ENCODE measurements around the gene LAPTM5.

LAPTM5 gene

DNA sequence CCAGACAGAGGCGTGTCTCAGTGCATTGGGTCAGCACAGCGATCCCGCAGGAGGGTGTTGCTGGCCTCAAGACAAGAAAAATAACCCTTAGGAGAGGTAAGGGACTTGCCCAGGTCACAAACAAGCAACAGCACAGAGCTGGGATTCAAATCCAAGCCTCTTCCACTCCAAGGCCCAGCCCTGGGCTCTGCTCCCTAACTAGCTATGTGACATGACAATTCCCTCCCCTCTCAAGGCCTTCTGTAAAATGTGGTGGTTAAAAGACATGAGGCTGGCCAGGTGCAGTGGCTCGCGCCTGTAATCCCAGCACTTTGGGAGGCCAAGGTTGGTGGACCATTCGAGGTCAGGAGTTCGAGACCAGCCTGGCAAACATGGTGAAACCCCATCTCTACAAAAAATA lies 28.1 kb upstream of the LAPTM5 start:
- H3K36me3 ChIP-seq (replicated peaks; ENCODE audit: insufficient read depth, low read length): no peaks in the 10 kb centered on the region
- no peaks in the 10 kb centered on the region for H4K20me1 ChIP-seq (ENCODE audit: insufficient read depth, low read length)
- H3K4me1 ChIP-seq (ENCODE audit: low read length): peaks cover 7% of the 10 kb centered on the region
- no peaks in the 10 kb centered on the region for H3K79me2 ChIP-seq (ENCODE audit: low read length)
- no peaks in the 10 kb centered on the region for H3K9me2 ChIP-seq (replicated peaks; ENCODE audit: insufficient read depth, low read length)
- TF ChIP-seq, protein P1, sequence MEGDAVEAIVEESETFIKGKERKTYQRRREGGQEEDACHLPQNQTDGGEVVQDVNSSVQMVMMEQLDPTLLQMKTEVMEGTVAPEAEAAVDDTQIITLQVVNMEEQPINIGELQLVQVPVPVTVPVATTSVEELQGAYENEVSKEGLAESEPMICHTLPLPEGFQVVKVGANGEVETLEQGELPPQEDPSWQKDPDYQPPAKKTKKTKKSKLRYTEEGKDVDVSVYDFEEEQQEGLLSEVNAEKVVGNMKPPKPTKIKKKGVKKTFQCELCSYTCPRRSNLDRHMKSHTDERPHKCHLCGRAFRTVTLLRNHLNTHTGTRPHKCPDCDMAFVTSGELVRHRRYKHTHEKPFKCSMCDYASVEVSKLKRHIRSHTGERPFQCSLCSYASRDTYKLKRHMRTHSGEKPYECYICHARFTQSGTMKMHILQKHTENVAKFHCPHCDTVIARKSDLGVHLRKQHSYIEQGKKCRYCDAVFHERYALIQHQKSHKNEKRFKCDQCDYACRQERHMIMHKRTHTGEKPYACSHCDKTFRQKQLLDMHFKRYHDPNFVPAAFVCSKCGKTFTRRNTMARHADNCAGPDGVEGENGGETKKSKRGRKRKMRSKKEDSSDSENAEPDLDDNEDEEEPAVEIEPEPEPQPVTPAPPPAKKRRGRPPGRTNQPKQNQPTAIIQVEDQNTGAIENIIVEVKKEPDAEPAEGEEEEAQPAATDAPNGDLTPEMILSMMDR (IDR thresholded peaks at IDR 0.05; ENCODE audit: low read length): no peak
- TF ChIP-seq EZH2phosphoT487 (IDR thresholded peaks at IDR 0.05; ENCODE audit: low read length) (no peak), EZH2 (optimal IDR thresholded peaks at IDR 0.05; ENCODE audit: low read depth, low read length) (no peak)
- H3K27ac ChIP-seq (ENCODE audit: low read length): no peak overlapping the region
- no peak overlapping the region for H2AFZ ChIP-seq (ENCODE audit: low read length)
- H3K27me3 ChIP-seq (replicated peaks; ENCODE audit: insufficient read depth, low read length): peaks cover 30% of the 10 kb centered on the region
- no peak for DNase-seq
- H3F3A ChIP-seq (ENCODE audit: insufficient read depth, low read length): no peaks in the 10 kb centered on the region
- H3K9me3 ChIP-seq (replicated peaks; ENCODE audit: insufficient read depth, low read length): no peaks in the 10 kb centered on the region
- no peak overlapping the region for H3K9ac ChIP-seq (ENCODE audit: low read length)
- H3K4me2 ChIP-seq (ENCODE audit: low read depth, low read length): no peak overlapping the region
- H3K4me3 ChIP-seq (ENCODE audit: low read length): no peak overlapping the region

DNA sequence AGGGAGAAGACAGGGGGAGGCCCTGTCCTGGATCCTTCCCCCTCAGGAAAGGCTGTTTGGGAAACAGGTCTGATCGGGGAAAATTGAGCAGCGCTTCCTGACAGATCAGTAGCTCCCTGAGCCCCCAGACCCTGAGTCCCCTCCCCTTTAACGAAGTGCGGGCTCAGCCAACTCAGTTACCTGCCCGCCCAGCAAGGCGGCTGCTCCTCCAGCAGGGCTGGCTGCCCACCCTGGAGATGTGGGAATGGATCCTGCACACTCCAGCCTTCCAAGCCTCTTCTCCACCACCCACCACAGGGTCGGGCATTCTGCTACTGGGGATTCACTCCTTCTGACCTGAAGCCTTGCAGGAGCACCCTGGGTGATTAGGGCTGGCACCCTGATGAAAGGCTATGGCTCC lies 27.6 kb upstream of the LAPTM5 start:
- Histone ChIP-seq H3F3A (ENCODE audit: insufficient read depth, low read length) (no peaks in the 10 kb centered on the region), H3K27me3 (replicated peaks; ENCODE audit: insufficient read depth, low read length) (peaks cover 30% of the 10 kb centered on the region), H3K4me1 (ENCODE audit: low read length) (peaks cover 4% of the 10 kb centered on the region), H2AFZ (ENCODE audit: low read length) (no peak overlapping the region), H3K9me2 (replicated peaks; ENCODE audit: insufficient read depth, low read length) (no peaks in the 10 kb centered on the region), H4K20me1 (ENCODE audit: insufficient read depth, low read length) (no peaks in the 10 kb centered on the region), H3K9me3 (replicated peaks; ENCODE audit: insufficient read depth, low read length) (no peaks in the 10 kb centered on the region), H3K27ac (ENCODE audit: low read length) (no peak overlapping the region), H3K36me3 (replicated peaks; ENCODE audit: insufficient read depth, low read length) (no peaks in the 10 kb centered on the region), H3K79me2 (ENCODE audit: low read length) (no peaks in the 10 kb centered on the region), H3K4me3 (ENCODE audit: low read length) (no peak overlapping the region), H3K9ac (ENCODE audit: low read length) (no peak overlapping the region), H3K4me2 (ENCODE audit: low read depth, low read length) (no peak overlapping the region)
- TF ChIP-seq EZH2 (optimal IDR thresholded peaks at IDR 0.05; ENCODE audit: low read depth, low read length) (no peak), EZH2phosphoT487 (IDR thresholded peaks at IDR 0.05; ENCODE audit: low read length) (no peak)
- TF ChIP-seq, protein P1 (IDR thresholded peaks at IDR 0.05; ENCODE audit: low read length): no peak
- no peak for DNase-seq

DNA sequence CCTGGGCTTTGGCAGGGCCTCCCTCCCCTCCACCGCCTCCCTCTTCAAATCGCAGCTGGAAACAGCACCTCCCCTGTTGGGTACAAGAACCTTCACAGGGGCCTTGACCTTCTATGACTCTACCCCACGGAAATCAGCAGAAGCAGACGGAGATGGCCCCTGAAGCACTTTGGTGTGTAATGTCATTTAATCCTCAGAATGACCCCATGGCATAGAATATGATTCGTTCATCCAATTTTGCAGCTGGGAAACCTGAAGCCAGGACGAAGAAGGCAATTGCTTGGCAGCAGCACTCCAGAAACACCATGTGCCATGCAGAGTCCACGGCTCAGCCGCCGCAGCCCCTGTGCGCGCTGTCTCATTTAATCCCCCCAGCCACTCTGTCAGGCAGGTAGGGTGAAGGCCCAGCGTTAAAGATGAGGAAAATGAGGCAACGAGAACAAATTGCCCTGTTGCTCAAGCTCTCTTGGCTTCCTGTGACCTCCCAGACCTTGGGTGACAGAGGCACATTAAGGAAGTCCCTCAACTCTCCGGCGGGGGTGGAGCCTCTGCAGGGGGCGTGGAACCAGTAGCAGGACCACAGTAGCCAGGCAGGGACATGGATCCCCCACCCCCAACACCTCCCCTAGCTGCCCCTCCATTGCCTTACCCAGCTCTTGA lies 25.8 kb upstream of the LAPTM5 start:
- Histone ChIP-seq H3K4me3 (ENCODE audit: low read length) (no peak overlapping the region), H3K27ac (ENCODE audit: low read length) (no peak overlapping the region), H2AFZ (ENCODE audit: low read length) (no peak overlapping the region), H3F3A (ENCODE audit: insufficient read depth, low read length) (no peaks in the 10 kb centered on the region), H3K4me1 (ENCODE audit: low read length) (peaks cover 12% of the 10 kb centered on the region), H3K27me3 (replicated peaks; ENCODE audit: insufficient read depth, low read length) (peaks cover 23% of the 10 kb centered on the region), H3K36me3 (replicated peaks; ENCODE audit: insufficient read depth, low read length) (no peaks in the 10 kb centered on the region), H3K9me2 (replicated peaks; ENCODE audit: insufficient read depth, low read length) (no peaks in the 10 kb centered on the region), H3K9ac (ENCODE audit: low read length) (no peak overlapping the region), H3K9me3 (replicated peaks; ENCODE audit: insufficient read depth, low read length) (no peaks in the 10 kb centered on the region), H4K20me1 (ENCODE audit: insufficient read depth, low read length) (no peaks in the 10 kb centered on the region), H3K4me2 (ENCODE audit: low read depth, low read length) (no peak overlapping the region), H3K79me2 (ENCODE audit: low read length) (no peaks in the 10 kb centered on the region)
- TF ChIP-seq EZH2phosphoT487 (IDR thresholded peaks at IDR 0.05; ENCODE audit: low read length): no peak
- TF ChIP-seq EZH2 (optimal IDR thresholded peaks at IDR 0.05; ENCODE audit: low read depth, low read length): no peak
- TF ChIP-seq, protein P1 (IDR thresholded peaks at IDR 0.05; ENCODE audit: low read length): no peak
- no peak for DNase-seq

Measured in MM.1S (cell line).